ENCODE results near the gene POLR2L. TPM values are rescaled to one million over a fixed set of nuclear protein-coding genes. Genes with fewer than 3 reads are reported as not detected.

Gene POLR2L
- polyA plus RNA-seq, 3 donors from 2014 or later, result 139 to 200 (median 142) TPM

- Mint-ChIP-seq H3K27me3 (ENCODE audit: low read depth in 3 of 3) (no peaks in the 10 kb centered on the region), H3K27ac (no peak overlapping the region), H3K36me3 (no peaks in the 10 kb centered on the region), H3K9me3 (no peaks in the 10 kb centered on the region), H3K4me3 (no peak overlapping the region), H3K4me1 (no peaks in the 10 kb centered on the region)
- DNase-seq, result no peak
Measured at GRCh38 chr11:864898-865297, 22.6 kb upstream of the POLR2L start.

DNA sequence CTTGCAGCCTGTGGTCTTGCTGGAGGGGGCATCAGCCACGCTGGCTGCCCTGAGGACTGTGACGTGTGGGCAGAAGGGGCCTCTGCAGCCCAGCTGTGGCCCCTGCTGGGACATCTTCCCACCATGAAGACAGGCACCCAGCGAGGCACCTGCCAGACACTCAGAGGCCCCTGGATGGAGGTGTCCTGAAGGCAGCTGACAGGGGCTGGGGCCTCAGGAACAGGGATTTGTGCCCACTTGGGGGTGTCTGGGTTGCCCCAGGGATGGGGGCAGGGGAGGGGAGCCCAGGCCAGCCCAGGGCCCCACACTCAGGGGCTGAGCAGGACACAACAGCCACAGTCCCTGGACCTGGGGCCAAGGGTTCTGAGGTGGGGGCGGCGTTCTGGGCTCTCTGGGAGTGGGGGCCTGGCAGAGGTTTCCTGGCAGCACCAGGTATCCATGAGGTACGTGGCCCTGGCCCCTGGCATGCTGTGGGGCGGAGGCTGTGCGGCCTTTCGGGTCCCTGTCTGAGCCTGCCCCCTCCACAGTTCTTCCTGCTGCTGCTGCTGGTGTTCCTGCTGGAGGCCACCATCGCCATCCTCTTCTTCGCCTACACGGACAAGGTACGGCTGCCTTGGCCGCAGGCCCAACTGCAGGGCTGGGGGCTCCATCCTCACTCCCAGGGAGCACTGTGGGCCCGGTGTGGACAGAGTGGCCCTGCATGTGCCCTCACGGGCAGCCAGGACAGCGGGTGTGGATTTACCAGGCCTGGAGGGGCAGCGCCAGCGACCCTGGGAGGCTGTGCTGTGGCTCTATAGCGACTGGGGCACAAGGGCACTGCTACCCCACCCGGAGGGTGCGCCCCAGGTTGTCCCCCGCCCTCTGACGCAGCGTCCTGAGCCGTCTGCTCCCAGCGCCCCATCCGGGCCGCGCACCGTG, 21.8 kb upstream of the POLR2L start:
- Mint-ChIP-seq H3K4me3 (no peak overlapping the region), H3K27me3 (ENCODE audit: low read depth in 3 of 3) (no peaks in the 10 kb centered on the region), H3K27ac (no peak overlapping the region), H3K36me3 (no peaks in the 10 kb centered on the region), H3K9me3 (no peaks in the 10 kb centered on the region), H3K4me1 (no peaks in the 10 kb centered on the region)
- no peak for DNase-seq

DNA sequence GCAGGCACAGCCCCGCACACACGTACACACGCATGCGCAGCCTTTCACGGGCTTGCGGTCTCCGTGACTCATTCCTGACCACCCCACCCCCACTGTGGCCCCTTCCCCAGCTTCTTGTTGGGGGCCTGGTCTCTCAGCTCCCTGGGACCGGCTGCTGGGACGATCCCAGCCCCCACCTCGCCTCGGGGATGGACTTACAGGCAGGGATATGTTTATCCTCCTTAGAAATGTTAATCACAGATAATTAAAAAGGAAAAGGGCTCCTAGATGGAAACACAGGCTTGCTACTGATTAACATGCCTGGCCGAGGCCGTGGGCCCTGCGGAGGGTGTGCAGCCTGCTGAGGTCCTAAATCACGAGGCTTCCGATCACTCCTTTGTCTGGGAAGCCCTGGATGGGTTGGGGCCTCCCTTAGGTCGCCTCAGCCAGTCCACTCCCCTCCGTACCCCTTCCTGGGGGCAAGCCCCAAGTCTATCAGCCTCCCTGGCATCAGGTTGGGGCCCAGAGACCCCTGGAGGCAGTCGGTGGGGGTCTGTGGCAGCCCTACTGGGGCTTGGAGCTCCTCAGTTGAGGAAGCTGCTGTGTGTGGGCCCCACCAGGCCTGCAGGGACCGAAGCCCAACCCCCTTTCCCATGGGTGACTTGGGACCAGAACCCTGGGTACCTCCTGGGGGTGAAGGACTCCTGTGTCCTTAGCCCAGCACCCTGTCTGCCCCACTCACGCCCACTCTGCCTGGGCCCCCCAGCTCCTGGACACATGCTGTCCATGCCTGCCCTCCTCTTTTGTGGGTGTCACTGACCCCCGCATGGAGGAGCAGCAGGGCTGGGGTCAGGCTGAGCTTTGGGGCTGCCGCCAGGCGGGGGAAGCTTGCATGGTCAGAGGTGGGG, 20.9 kb upstream of the POLR2L start:
- Mint-ChIP-seq H3K9me3 (no peaks in the 10 kb centered on the region), H3K36me3 (no peaks in the 10 kb centered on the region), H3K4me3 (no peak overlapping the region), H3K27me3 (ENCODE audit: low read depth in 3 of 3) (no peaks in the 10 kb centered on the region), H3K27ac (no peak overlapping the region), H3K4me1 (no peaks in the 10 kb centered on the region)
- no peak for DNase-seq

DNA sequence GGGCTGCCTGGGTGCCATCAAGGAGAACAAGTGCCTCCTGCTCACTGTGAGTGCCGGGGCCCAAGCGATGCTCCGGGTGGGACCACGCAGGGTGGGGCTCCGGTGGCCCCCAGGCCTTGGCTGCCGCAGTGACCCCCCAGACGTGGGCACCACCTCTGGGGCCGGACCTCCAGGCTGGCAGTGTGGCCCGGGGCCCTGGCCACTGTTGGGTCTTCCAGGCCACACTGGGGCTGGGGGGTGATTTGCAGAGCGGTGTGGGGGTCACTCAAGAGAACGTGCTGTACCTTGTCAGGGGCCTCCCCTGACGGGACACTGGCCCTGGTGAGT, 20.3 kb upstream of the POLR2L start:
- no peaks in the 10 kb centered on the region for H3K27me3 Mint-ChIP-seq (ENCODE audit: low read depth in 3 of 3)
- H3K4me1 Mint-ChIP-seq, result peaks cover 0 to 2% of the 10 kb centered on the region in 2 donors
- no peaks in the 10 kb centered on the region for H3K36me3 Mint-ChIP-seq
- H3K27ac Mint-ChIP-seq, result no peak overlapping the region
- H3K4me3 Mint-ChIP-seq, result no peak overlapping the region
- DNase-seq, result no peak
- no peaks in the 10 kb centered on the region for H3K9me3 Mint-ChIP-seq

DNA sequence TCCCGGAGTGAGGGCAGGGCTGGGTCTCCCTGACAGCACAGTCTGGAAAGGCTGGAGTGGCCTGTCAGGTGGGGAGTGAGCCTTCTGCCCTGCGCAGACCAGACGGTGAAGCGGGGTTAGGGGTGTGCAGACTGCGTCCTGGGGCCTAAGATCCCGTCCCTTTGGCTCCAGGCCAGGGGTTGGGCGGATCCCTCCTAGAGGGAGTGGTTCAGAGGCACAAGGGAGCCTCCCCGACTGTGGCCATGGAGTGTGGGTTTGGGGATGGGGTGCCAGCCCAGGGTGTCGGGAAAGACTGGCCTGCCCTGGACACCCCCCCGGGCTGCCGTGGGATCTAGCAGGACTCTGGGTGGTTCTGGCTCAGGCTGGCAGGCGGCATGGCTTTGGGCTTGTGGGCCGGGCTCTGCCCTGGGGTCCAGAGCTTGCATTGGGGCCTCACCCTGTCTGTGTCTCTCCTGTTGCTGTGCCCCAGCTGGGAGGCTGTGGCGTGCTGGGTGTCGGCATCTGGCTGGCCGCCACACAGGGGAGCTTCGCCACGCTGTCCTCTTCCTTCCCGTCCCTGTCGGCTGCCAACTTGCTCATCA, 19.8 kb upstream of the POLR2L start:
- Mint-ChIP-seq H3K27me3 (ENCODE audit: low read depth in 3 of 3) (peaks cover 0 to under 1% (median under 1%) of the 10 kb centered on the region in 3 donors), H3K4me1 (peaks cover 1 to 4% of the 10 kb centered on the region in 2 donors), H3K27ac (no peak overlapping the region), H3K4me3 (no peak overlapping the region), H3K36me3 (no peaks in the 10 kb centered on the region), H3K9me3 (no peaks in the 10 kb centered on the region)
- DNase-seq, result no peak

- peaks cover 3 to 4% (median 4%) of the 10 kb centered on the region in 3 donors for H3K27me3 Mint-ChIP-seq (ENCODE audit: low read depth in 3 of 3)
- no peaks in the 10 kb centered on the region for H3K9me3 Mint-ChIP-seq
- no peak for DNase-seq
- peak overlapping the region in 1 of 6 donors; percentile 7 for H3K27ac Mint-ChIP-seq
- no peaks in the 10 kb centered on the region for H3K36me3 Mint-ChIP-seq
- no peak overlapping the region for H3K4me3 Mint-ChIP-seq
- peaks cover 10 to 14% of the 10 kb centered on the region in 2 donors for H3K4me1 Mint-ChIP-seq
Measured at GRCh38 chr11:861105-861479, 18.8 kb upstream of the POLR2L start.

GRCh38 chr11:860234-861104, 18.1 kb upstream of the POLR2L start:
- Mint-ChIP-seq H3K4me3 (no peak overlapping the region), H3K27ac (no peak overlapping the region)
- no peak for DNase-seq

DNA sequence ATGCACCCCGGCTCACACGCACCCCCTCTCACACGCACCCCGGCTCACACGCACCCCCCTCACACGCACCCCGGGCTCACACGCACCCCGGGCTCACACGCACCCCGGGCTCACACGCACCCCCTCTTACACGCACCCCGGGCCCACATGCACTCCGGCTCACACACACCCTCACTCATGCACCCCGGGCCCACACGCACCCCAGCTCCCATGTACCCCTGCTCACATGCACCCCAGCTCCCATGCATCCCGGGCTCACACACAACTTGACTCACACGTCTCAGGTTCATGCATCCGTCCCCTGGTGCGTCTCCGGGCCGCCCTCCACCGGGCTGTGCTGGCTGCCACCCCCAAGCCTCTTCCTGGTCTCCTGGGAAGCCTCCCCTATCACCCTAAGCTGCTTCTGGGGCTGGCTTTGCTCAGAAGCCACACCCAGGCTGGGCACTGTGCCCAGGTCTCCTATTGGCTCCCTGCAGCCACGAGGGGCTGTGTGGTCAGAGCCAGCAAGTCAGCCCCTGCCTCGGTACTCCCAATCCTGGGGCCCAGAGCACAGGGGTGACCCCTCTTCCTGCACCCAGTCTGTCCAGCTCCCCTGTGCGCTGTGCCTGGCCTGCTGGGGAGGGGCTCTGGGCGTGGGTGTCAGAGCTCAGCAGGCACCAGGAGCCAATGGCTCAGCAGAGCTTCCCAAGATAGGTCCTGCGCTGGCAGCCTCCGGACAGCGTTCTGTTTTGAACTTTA, 17.2 kb upstream of the POLR2L start:
- Mint-ChIP-seq H3K4me3 (no peak overlapping the region), H3K9me3 (no peaks in the 10 kb centered on the region)

More at GRCh38 chr11:860234-861104, 18.1 kb upstream of the POLR2L start:
- H3K36me3 Mint-ChIP-seq, result no peaks in the 10 kb centered on the region
- H3K9me3 Mint-ChIP-seq, result no peaks in the 10 kb centered on the region
- H3K4me1 Mint-ChIP-seq, result peaks cover 10 to 14% of the 10 kb centered on the region in 2 donors
- peaks cover 3 to 4% (median 4%) of the 10 kb centered on the region in 3 donors for H3K27me3 Mint-ChIP-seq (ENCODE audit: low read depth in 3 of 3)

GRCh38 chr11:858762-859339, 16.5 kb upstream of the POLR2L start:
- Mint-ChIP-seq H3K9me3 (no peaks in the 10 kb centered on the region), H3K36me3 (no peaks in the 10 kb centered on the region), H3K27ac (no peak overlapping the region), H3K4me1 (peaks cover 10 to 14% of the 10 kb centered on the region in 2 donors), H3K27me3 (ENCODE audit: low read depth in 3 of 3) (peaks cover 3 to 4% (median 4%) of the 10 kb centered on the region in 3 donors), H3K4me3 (no peak overlapping the region)
- no peak for DNase-seq

More for the DNA sequence above, 17.2 kb upstream of the POLR2L start:
- no peak for DNase-seq
- peaks cover 3 to 4% (median 4%) of the 10 kb centered on the region in 3 donors for H3K27me3 Mint-ChIP-seq (ENCODE audit: low read depth in 3 of 3)
- H3K27ac Mint-ChIP-seq, result no peak overlapping the region
- no peaks in the 10 kb centered on the region for H3K36me3 Mint-ChIP-seq
- H3K4me1 Mint-ChIP-seq, result peaks cover 10 to 14% of the 10 kb centered on the region in 2 donors

- Mint-ChIP-seq H3K9me3 (no peaks in the 10 kb centered on the region), H3K36me3 (no peaks in the 10 kb centered on the region), H3K27me3 (ENCODE audit: low read depth in 3 of 3) (peaks cover 3 to 4% (median 4%) of the 10 kb centered on the region in 3 donors), H3K27ac (no peak overlapping the region), H3K4me1 (peaks cover 10 to 14% of the 10 kb centered on the region in 2 donors), H3K4me3 (no peak overlapping the region)
- DNase-seq, result no peak
Measured at GRCh38 chr11:858053-858761, 15.9 kb upstream of the POLR2L start.

- DNase-seq, result no peak
- Mint-ChIP-seq H3K9me3 (peaks cover 0 to 1% (median 0%) of the 10 kb centered on the region in 6 donors), H3K36me3 (no peaks in the 10 kb centered on the region), H3K4me1 (peaks cover 10 to 14% of the 10 kb centered on the region in 2 donors), H3K27ac (peak overlapping the region in 5 of 6 donors; percentile 77 to 89 (median 84)), H3K4me3 (no peak overlapping the region), H3K27me3 (ENCODE audit: low read depth in 3 of 3) (peaks cover 3 to 6% (median 4%) of the 10 kb centered on the region in 3 donors)
Measured at GRCh38 chr11:856397-856796, 14.1 kb upstream of the POLR2L start.

DNA sequence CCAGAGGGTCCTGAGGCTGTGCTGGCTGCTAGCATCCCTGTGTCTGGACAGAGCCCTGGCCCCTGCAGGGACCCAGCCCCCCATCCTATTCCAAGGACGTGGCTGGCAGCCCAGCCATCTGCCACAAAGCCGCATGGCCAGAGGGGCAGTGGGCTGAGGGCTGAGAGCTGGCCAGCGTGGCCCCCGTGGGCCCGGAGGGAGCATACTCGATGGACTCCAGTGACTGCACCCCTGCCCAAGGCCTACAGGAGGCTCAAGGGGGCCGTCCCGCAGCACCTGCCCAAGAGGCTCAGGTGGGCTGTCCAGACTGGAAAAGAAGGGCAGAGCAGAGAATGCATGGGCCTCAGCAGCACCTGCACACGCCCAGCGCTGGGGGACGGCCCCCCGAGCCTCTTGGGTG, 13.5 kb upstream of the POLR2L start:
- Mint-ChIP-seq H3K9me3 (peaks cover 0 to 1% (median 0%) of the 10 kb centered on the region in 6 donors), H3K4me3 (no peak overlapping the region), H3K36me3 (no peaks in the 10 kb centered on the region), H3K27me3 (ENCODE audit: low read depth in 3 of 3) (peaks cover 3 to 6% (median 4%) of the 10 kb centered on the region in 3 donors), H3K27ac (peak overlapping the region in 1 of 6 donors; percentile 81), H3K4me1 (peaks cover 10 to 14% of the 10 kb centered on the region in 2 donors)
- no peak for DNase-seq
